ENCODE results near the gene UCN.
A peak's percentile ranks its signal among the peaks of the same experiment; 100 is the strongest.
"Not testable (repeated sequence)": the region's sequence is repeated elsewhere in the genome, so short reads cannot be mapped to it uniquely, and the experiment has no call there.

The UCN gene, protein sequence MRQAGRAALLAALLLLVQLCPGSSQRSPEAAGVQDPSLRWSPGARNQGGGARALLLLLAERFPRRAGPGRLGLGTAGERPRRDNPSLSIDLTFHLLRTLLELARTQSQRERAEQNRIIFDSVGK

GRCh38 chr2:27308359-27308881 is at the start of gene UCN:
TSS of gene UCN (minus strand) at chr2:27308445. CDS start at chr2:27307895, 550 bp downstream.
- no peak for DNase-seq

GRCh38 chr2:27356382-27357181 is 48.3 kb upstream of the UCN start, which contains the start of gene GTF3C2:
TSS of gene GTF3C2 (minus strand) at chr2:27356764. CDS start at chr2:27343554, 13,210 bp downstream.
- DNase-seq, result peak; percentile 94

- DNase-seq, result no peak
These were observed 47.8 kb upstream of the UCN start for GRCh38 chr2:27356056-27356381.

GRCh38 chr2:27354597-27354927 is 46.3 kb upstream of the UCN start:
- DNase-seq, result no peak

GRCh38 chr2:27353762-27354596 is 45.7 kb upstream of the UCN start:
- DNase-seq, result no peak

DNA sequence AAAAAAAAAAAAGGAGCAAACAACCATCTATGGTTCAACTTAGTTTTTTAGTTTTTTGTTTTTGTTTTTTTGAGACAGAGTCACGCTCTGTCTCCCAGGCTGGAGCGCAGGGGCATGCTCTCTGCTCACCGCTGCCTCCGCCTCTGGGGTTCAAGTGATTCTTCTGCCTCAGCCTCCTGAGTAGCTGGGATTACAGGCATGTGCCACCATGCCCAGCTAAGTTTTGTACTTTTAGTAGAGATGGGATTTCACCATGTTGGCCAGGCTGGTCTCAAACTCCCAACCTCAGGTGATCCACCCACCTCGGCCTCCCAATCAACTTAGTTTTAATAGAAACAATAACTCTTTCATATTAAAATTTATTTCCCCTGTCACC is 45.1 kb upstream of the UCN start:
- not testable (repeated sequence) for DNase-seq

DNA sequence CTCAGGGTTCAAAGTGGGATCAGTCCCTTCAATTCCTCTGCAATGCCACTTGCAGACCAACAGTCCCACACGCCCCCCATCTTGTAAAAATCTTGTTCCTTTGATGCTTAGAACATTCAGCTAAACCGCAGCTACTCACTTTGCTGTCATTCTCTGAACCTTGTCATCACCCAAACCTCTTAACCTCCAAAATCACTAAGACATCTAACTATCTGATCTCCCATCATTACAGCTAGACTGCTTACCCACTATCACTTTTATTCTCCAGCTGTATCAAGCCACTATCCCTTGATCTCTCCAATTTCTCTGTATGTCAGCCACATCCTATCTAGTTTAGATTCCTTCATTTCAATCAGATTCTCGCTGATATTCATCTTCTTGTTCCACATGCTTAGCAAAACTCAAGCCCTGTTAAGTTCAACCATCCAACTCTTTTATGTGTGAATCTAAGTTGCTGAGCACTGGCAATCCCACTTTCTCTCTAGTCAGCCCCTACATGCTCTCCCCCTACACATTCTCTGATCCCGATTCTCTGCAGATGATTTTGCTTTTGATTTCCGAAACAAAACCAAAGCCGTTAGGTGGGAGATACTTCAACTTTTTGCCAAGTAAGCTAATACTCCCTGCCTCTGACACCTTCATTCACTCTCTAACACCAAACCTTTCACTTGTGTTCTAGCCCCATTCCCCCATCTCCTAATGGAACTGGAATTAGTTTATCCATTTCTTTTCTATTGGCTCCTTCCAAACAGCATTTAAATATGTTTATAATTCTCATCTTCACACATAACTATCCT is 43.8 kb upstream of the UCN start:
- DNase-seq, result peak; percentile 8

- no peak for DNase-seq
These were observed 42.0 kb upstream of the UCN start for GRCh38 chr2:27350106-27350693.

- DNase-seq, result no peak
These were observed 39.4 kb upstream of the UCN start for GRCh38 chr2:27347641-27348040.

- DNase-seq, result no peak
These were observed 27.9 kb upstream of the UCN start for GRCh38 chr2:27336173-27336572.

- no peak for DNase-seq
These were observed 27.1 kb upstream of the UCN start for GRCh38 chr2:27335311-27335710.

DNA sequence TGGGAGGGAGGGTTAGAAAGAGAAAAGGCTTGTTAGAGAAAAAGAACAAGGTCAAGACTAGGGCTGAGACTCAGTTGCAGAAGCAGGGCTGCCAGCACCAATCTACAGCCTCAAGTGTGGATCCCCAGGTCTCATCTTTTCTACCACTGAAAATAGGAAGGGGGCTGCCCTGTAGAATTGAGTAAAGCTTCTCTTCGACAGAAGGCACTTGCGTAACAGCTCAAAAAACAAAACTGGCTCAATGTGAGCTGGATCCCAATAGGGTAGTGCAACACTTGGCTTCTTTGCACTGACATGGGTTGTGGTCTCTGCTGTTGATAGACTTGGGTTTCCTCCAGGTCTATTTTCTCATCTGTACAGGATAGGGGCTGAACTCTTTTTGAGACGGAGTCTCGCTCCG is 16.5 kb upstream of the UCN start:
- DNase-seq, result no peak

DNA sequence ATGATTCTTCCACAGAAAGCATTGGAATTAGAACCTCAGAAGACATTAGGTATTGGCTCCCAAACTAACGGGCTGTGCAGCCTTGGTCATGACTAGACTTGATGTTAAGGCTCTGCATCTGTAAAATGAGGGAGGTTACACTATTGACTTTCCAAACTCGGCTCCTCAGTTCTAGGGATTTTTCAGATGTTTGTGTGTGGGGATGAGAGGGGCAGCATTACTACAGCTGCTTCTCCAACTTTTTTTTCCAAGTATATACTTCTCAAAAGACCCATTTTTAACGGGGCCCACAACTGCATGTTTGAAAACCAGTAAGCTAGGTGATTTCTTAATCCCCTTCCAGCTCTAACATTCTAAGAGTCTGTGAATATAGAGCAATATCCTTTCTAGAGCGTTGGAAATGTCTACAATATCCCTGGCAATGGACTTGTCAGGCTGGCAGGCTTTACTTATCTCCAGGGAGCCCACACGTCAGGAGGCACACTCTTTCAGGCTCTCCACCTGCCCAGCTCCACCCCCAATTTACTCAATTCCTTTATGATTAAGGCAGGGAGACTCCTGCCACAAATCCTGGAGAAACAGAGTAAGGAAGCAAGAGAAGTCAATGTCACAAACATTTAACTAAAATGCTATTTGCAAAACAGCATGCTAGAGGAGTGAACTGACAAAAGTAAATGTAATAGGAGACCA is 15.5 kb upstream of the UCN start:
- DNase-seq, result no peak

GRCh38 chr2:27322766-27323595 is 14.7 kb upstream of the UCN start, which contains the start of gene MPV17:
TSS of gene MPV17 (minus strand) at chr2:27323097. CDS start at chr2:27322517, 580 bp downstream.
- peak; percentile 89 for DNase-seq

DNA sequence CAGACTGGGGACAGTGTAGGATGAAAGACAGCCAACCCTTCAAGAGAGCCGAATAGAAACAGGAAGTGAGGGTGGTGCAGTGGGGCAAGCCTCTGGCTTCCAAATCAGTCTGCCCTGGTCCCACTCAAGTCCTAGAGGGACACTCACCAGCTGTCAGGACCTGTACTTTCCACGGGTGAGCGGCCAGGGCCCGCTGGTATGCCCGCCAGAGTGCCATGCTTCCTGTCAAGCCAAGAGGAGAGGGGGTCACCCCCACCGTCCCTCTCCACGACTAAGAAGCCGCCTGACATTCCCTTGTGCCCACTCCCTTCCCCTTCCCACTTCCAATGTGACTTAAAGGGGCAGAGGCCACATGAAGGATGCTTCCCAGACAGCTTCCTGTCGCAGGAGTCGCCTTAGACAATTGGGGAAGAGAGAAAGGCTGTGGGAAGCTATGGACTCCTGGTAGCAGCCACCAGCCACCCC is 14.1 kb upstream of the UCN start:
- peak; percentile 12 for DNase-seq

DNA sequence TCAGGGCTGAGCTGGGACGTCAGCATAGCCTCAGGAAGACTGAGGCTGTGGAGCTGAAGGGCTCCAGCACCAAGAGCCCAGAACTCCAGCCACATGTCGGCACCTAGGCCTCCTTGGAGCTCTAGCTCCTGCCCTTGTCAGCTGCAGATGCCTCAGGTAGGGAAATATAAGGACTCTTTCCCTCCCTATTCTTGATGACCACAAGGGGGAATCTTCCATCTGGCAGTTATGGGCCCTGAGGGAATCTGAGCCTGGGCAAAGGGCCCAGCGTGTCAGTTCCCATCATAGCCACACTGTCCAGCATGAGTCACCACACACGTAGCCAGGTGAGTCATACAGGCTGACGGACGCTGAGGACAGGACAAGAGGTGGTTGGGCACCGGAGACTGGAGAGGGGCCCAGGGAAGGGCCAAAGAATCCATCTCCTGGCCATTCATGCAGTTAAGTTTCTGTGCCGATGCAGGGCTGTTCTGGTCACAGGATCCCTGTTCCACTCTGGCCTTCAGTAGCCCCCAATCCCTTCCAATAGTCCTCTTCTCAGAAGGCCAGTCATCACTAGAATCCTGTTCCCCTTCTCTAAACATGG is 12.8 kb upstream of the UCN start:
- DNase-seq, result no peak

DNA sequence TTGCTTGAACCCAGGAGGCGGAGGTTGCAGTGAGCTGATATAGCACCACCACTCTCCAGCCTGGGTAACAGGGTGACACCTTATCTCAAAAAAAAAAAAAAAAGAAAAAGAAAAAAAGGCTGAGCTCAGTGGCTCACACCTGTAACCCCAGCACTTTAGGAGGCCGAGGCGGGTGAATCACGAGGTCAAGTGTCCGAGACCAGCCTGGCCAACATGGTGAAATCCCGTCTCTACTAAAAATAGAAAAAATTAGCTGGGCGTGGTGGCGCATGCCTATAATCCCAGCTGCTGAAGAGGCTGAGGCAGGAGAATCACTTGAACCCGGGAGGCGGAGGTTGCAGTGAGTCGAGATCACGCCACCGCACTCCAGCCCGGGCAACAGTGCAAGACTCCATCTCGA is 11.6 kb upstream of the UCN start:
- DNase-seq, result not testable (repeated sequence)

- DNase-seq, result no peak
These were observed 8.6 kb upstream of the UCN start for GRCh38 chr2:27316655-27317412.

- DNase-seq, result no peak
These were observed 6.9 kb upstream of the UCN start for GRCh38 chr2:27315122-27315521.

- DNase-seq, result no peak
These were observed 6.5 kb upstream of the UCN start for GRCh38 chr2:27314709-27315108.
